Chondrocyte (in vitro differentiated cells): ENCODE measurements around the gene WDR7. TPM values are rescaled to one million over a fixed set of nuclear protein-coding genes. Genes with fewer than 3 reads are reported as not detected.

ENCODE experiments used
- DNase-seq: peaks from one replicate; pipeline ENCODE4 v3.0.0; 2021; ENCODE audit warnings: mixed read lengths, low spot score
- H3K27ac Mint-ChIP-seq: one replicate; pipeline ENCODE4 v1.8.0; 2021; ENCODE audit warnings: mild to moderate bottlenecking, moderate library complexity, mixed read lengths; ENCODE audit not compliant: unreplicated experiment
- H3K27me3 Mint-ChIP-seq: 2 replicates; pipeline ENCODE4 v1.8.0; 2021; ENCODE audit warnings: low read depth, mixed read lengths
- H3K36me3 Mint-ChIP-seq: 2 replicates; pipeline ENCODE4 v1.8.0; 2021; ENCODE audit warnings: low read depth, mixed read lengths
- H3K4me1 Mint-ChIP-seq: 2 replicates; pipeline ENCODE4 v1.8.0; 2021; ENCODE audit warnings: low read depth, mild to moderate bottlenecking, mixed read lengths
- H3K4me3 Mint-ChIP-seq: one replicate; pipeline ENCODE4 v1.8.0; 2021; ENCODE audit warnings: mild to moderate bottlenecking, moderate library complexity, mixed read lengths; ENCODE audit not compliant: unreplicated experiment
- H3K9me3 Mint-ChIP-seq: 2 replicates; pipeline ENCODE4 v1.8.0; 2021; ENCODE audit warnings: low read depth, mixed read lengths
- CTCF ChIP-seq: fragments of 200-600 bp; sonication (generic); IDR thresholded peaks from 2 replicates; pipeline ENCODE4 v1.5.0; 2021; ENCODE audit warnings: antibody characterized with exemption, mild to moderate bottlenecking, moderate library complexity
- total RNA-seq: library from RNA; stranded (reverse); gene quantifications from 3 replicates; pipeline ENCODE4 v1.2.1, GENCODE V29; 2021

Gene WDR7
- total RNA-seq, 1 donor from 2014 or later: 14.9 TPM

DNA sequence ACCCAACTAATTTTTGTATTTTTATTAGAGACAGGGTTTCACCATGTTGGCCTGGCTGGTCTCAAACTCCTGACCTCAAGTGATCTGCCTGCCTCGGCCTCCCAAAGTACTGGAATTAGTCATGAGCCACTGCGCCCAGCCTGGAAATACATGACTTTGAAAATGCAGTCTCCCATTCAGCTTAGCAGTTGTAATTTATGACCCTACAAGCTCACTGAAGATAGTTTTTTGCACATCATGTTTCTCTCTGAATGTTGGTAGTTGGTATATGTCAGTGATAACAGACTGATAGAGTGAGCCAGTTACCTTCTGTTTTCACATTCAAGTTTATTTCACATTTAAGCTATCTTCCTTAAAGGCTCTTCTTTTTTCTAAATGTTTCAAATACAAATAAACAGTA lies 7.1 kb downstream of the WDR7 start:
- Mint-ChIP-seq H3K9me3 (peaks cover 7% of the 10 kb centered on the region), H3K36me3 (peaks cover 3% of the 10 kb centered on the region), H3K27ac (no peak overlapping the region), H3K4me3 (no peak overlapping the region), H3K27me3 (no peaks in the 10 kb centered on the region), H3K4me1 (peaks cover 18% of the 10 kb centered on the region)
- no peak for DNase-seq
- TF ChIP-seq CTCF: no peak

- no peak overlapping the region for H3K4me3 Mint-ChIP-seq
- H3K4me1 Mint-ChIP-seq: peaks cover 18% of the 10 kb centered on the region
Observed at GRCh38 chr18:56659111-56659510, 8.0 kb downstream of the WDR7 start.

DNA sequence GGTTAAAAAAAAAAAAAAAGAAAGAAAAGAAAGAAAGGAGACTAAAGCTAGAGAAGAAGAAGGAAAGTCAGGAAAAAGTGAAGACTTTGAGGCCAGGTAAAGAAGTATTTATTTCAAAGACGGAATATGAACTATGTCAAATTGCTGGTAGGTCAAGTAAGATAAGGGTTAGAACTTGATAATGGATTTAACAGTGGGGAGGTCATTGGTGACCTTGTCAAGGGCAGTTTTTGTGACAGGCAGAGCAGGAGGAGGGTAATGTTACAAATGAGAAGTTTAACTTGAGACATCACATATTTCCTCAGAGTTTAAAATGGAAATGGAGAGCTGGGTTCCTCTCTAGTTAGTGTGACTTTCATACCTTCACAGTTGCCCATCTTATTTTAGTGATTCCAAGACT lies 9.5 kb downstream of the WDR7 start:
- no peak for DNase-seq
- TF ChIP-seq CTCF: no peak
- Mint-ChIP-seq H3K27me3 (no peaks in the 10 kb centered on the region), H3K27ac (no peak overlapping the region), H3K4me3 (no peak overlapping the region), H3K36me3 (peaks cover 3% of the 10 kb centered on the region), H3K9me3 (no peaks in the 10 kb centered on the region), H3K4me1 (peaks cover 18% of the 10 kb centered on the region)

More at GRCh38 chr18:56659111-56659510, 8.0 kb downstream of the WDR7 start:
- H3K9me3 Mint-ChIP-seq: peaks cover 7% of the 10 kb centered on the region
- no peak for TF ChIP-seq CTCF
- H3K36me3 Mint-ChIP-seq: peaks cover 3% of the 10 kb centered on the region
- H3K27ac Mint-ChIP-seq: no peak overlapping the region
- no peak for DNase-seq
- no peaks in the 10 kb centered on the region for H3K27me3 Mint-ChIP-seq

- peaks cover 18% of the 10 kb centered on the region for H3K4me1 Mint-ChIP-seq
- H3K27me3 Mint-ChIP-seq: no peaks in the 10 kb centered on the region
- TF ChIP-seq CTCF: no peak
- no peak overlapping the region for H3K27ac Mint-ChIP-seq
- H3K36me3 Mint-ChIP-seq: peaks cover 3% of the 10 kb centered on the region
- DNase-seq: no peak
- H3K4me3 Mint-ChIP-seq: no peak overlapping the region
- H3K9me3 Mint-ChIP-seq: no peaks in the 10 kb centered on the region
Observed at GRCh38 chr18:56661360-56662062, 10.4 kb downstream of the WDR7 start.

GRCh38 chr18:56662063-56662408 lies 10.9 kb downstream of the WDR7 start:
- no peak for TF ChIP-seq CTCF
- Mint-ChIP-seq H3K27ac (no peak overlapping the region), H3K4me3 (no peak overlapping the region), H3K27me3 (no peaks in the 10 kb centered on the region), H3K4me1 (peaks cover 18% of the 10 kb centered on the region), H3K9me3 (no peaks in the 10 kb centered on the region), H3K36me3 (peaks cover 3% of the 10 kb centered on the region)
- DNase-seq: no peak
